ENCODE results near the gene XRN1. TPM values are rescaled to one million over a fixed set of nuclear protein-coding genes. Genes with fewer than 3 reads are reported as not detected.
"Not testable (repeated sequence)": the region's sequence is repeated elsewhere in the genome, so short reads cannot be mapped to it uniquely, and the experiment has no call there.

XRN1 gene
- total RNA-seq, 1 experiment from 2014 or later, result 205 TPM

DNA sequence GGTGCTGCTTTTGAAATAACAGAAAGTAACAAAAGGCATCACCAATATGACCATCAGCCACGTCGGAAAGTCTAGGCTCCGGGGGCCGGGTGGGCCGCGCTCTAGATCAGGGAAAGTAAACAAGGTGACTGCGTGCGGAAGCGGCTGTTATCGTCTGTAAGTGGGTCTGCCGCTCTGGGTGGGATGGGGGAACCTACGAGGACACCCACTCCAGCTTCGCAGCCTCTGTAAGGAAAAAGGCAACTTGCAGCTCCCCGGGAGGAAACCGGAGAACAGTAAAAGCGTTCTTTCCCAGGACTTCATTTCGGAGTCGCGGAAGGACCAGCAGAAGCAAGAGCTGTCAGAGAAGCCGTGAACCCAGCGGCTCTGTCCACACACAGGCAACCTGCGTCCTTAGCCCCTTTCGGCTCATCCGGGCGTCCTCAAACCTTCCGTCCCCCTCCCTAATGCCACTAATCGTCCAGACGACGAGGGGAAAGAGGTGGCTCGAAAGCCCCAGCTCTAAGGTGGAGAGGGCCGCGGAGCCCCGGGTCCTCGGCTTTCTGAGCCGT is 461 bp downstream of the XRN1 start:
- Histone ChIP-seq H3K27me3 (no peaks in the 10 kb centered on the region), H3K9me3 (replicated peaks) (no peaks in the 10 kb centered on the region), H3K27ac (peak overlapping the region; percentile 99), H3K4me3 (peak overlapping the region; percentile 91), H3K4me1 (peaks cover 17% of the 10 kb centered on the region), H3K36me3 (peaks cover 30% of the 10 kb centered on the region)
- DNase-seq, result peak; percentile 78

DNA sequence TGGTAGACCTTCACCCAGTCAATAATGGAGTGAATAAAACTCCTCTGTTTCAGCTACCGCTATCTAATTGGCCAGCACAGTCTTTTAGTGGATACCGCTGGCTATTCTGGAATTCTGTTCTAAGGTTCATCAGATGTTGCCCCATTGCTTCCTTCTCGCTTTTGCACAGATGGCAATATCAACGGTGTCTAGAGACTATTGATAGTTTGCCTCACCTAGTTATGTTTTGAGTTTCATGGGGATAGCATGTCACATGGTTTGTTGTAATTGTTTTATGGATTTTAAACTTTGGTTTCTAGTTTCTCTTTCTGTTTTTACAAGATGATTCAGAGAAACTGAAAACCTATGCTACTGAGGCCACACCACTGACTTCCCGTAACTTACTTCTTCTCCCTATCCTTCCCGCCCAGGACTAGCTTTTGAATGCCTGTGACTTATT is 2.0 kb downstream of the XRN1 start:
- Histone ChIP-seq H3K9me3 (replicated peaks) (no peaks in the 10 kb centered on the region), H3K27me3 (no peaks in the 10 kb centered on the region), H3K27ac (peak overlapping the region; percentile 99), H3K4me3 (peak overlapping the region; percentile 91), H3K36me3 (peaks cover 33% of the 10 kb centered on the region), H3K4me1 (peaks cover 18% of the 10 kb centered on the region)
- peak; percentile 38 to 81 for DNase-seq

DNA sequence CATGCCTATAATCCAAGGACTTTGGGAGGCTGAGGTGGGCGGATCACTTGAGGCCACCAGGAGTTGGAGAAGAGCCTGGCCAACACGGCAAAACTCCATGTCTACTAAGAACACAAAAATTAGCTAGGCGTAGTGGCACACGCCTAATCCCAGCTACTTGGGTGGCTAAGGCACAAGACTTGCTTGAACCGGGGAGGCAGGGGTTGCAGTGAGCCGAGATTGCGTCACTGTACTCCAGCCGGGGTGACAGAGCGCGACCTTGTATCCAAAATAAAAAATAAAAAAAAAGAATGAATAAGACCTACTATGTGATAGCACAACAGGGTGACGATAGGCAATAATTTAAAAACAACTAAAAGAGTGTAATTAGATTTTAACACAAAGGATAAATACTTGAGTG is 3.5 kb downstream of the XRN1 start:
- H3K36me3 ChIP-seq, result peaks cover 27% of the 10 kb centered on the region
- peak overlapping the region; percentile 91 for H3K4me3 ChIP-seq
- peak overlapping the region; percentile 99 for H3K27ac ChIP-seq
- H3K9me3 ChIP-seq (replicated peaks), result no peaks in the 10 kb centered on the region
- DNase-seq, result peak; percentile 87 to 88
- H3K4me1 ChIP-seq, result peaks cover 31% of the 10 kb centered on the region
- H3K27me3 ChIP-seq, result no peaks in the 10 kb centered on the region

DNA sequence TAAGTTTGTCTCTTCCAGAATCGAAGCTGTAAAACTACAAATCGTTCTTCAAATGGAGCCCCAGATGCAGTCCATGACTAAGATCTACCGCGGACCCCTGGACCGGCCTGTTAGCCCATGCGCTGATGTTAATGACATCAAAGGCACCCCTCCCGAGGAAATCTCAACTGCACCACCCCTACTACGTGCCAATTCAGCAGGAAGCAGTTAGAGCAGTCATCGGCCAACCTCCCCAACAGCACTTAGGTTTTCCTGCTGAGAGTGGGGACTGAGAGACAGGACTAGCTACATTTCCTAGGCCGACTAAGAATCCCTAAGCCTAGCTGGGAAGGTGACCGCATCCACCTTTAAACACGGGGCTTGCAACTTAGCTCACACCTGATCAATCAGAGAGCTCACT is 4.8 kb downstream of the XRN1 start:
- not testable (repeated sequence) for H3K4me3 ChIP-seq; H3K27me3 ChIP-seq; H3K9me3 ChIP-seq (replicated peaks); DNase-seq
- H3K27ac ChIP-seq, result peak overlapping the region; percentile 99
- peaks cover 25% of the 10 kb centered on the region for H3K36me3 ChIP-seq
- peaks cover 31% of the 10 kb centered on the region for H3K4me1 ChIP-seq

DNA sequence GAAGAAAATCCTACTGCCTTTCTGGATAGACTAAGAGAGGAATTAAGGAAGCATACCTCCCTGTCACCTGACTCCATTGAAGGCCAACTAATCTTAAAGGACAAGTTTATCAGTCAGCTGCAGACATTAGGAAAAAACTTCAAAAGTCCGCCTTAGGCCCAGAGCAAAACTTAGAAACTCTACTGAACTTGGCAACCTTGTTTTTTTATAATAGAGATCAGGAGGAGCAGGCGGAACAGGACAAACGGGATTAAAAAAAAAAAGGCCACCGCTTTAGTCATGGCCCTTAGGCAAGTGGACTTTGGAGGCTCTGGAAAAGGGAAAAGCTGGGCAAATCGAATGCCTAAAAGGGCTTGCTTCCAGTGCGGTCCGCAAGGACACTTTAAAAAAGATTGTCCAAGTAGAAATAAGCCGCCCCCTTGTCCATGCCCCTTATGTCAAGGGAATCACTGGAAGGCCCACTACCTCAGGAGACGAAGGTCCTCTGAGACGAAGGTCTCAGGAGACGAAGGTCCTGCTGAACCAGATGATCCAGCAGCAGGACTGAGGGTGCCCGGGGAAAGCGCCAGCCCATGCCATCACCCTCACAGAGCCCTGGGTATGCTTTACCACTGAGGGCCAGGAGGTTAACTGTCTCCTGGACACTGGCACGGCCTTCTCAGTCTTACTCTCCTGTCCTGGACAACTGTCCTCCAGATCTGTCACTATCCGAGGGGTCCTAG is 8.2 kb downstream of the XRN1 start:
- Histone ChIP-seq H3K36me3 (peaks cover 34% of the 10 kb centered on the region), H3K4me1 (peaks cover 37% of the 10 kb centered on the region), H3K27ac (peak overlapping the region; percentile 99)
- not testable (repeated sequence) for DNase-seq; H3K27me3 ChIP-seq; H3K4me3 ChIP-seq; H3K9me3 ChIP-seq (replicated peaks)

DNA sequence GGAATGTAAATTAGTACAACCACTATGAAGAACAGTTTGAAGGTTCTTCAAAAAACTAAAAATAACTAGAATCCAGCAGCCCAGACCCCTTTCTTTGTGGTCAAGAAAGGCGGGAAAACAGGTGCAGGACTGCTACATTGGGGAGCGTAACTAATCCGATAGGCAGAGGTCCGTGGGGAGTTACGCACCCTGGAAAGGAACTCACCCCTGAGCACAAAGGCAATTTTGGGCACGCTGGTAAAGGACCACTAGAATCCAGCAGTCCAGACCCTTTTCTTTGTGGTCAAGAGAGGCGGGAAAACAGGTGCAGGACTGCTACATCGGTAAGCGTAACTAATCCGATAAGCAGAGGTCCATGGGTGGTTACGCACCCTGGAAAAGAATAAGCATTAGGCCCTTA is 9.7 kb downstream of the XRN1 start:
- Histone ChIP-seq H3K27ac (peak overlapping the region; percentile 99), H3K4me3 (peak overlapping the region; percentile 58), H3K4me1 (peaks cover 34% of the 10 kb centered on the region), H3K36me3 (peaks cover 42% of the 10 kb centered on the region)
- DNase-seq, result peak; percentile 99 to 100
- not testable (repeated sequence) for H3K9me3 ChIP-seq (replicated peaks); H3K27me3 ChIP-seq

DNA sequence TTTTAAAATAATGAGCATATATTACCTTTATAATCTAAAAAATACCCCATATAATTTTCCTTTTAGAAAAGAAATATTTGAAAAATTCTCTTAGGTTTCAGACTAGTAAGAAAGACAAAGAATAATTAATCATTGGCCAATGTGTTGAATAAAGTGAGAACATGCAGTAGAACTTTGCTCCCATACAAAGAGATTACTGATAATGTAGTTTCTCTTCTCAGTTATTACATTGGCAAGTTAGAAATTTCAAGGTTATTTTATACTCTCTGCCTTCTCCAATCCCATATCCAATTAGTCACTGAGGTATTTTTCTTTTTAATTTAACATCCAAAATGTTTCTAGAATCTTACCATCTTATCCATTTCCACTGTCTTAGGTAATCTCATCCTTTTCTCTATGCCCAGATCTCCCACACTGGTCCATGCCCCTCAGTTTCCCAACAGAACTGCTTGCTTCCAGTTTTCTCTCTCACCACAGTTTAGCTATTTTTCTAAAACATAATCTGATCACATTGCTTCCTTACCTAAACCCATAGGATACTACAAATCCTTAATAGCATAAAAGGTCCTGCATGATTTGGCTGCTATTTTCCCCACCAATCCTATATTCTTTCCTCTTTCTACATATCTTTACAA is 10.8 kb downstream of the XRN1 start:
- Histone ChIP-seq H3K9me3 (replicated peaks) (no peaks in the 10 kb centered on the region), H3K36me3 (peaks cover 46% of the 10 kb centered on the region), H3K4me3 (peak overlapping the region; percentile 58), H3K4me1 (peaks cover 43% of the 10 kb centered on the region), H3K27me3 (no peaks in the 10 kb centered on the region), H3K27ac (peak overlapping the region; percentile 99)
- DNase-seq, result peak in 1 of 2 experiments; percentile 63

DNA sequence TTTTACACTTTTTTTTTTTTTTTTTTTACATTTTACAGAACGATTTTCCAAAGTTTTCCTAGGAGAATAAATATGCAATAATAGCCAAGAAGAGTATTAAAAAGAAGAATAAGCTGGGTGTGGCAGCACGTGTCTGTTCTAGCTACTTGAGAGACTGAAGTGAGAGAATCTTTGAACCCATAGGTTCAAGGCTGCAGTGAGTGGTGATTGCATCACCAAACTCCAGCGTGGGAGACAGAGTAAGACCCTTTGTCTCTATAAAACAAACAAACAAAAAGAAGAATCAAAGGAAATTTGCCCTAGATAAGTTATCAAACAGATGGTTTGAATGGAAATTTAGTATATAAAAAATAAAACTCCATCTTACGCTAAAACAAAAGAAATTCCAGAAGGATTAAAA is 13.3 kb downstream of the XRN1 start:
- Histone ChIP-seq H3K9me3 (replicated peaks) (no peaks in the 10 kb centered on the region), H3K36me3 (peaks cover 63% of the 10 kb centered on the region), H3K27me3 (no peaks in the 10 kb centered on the region), H3K4me1 (peaks cover 29% of the 10 kb centered on the region), H3K4me3 (no peak overlapping the region), H3K27ac (no peak overlapping the region)
- DNase-seq, result no peak

DNA sequence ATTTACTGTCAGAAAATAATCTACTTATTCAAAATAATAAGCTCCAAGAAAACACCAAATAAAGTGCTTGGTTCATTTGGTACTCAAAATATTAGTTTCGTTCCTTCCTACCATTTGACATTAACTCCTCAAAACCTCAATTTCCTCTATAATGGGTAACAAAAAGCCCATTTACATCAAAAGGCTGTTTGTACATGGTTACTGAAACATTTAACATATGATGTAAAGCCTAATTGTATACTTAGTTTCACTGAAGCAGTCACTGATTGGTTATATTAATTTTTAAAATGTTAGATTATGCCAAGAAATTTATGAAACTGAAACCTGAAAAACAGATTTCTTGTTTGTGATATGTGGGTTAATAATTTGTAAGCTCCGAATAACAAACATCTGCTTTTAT is 14.7 kb downstream of the XRN1 start:
- H3K27me3 ChIP-seq, result no peaks in the 10 kb centered on the region
- H3K36me3 ChIP-seq, result peaks cover 75% of the 10 kb centered on the region
- H3K4me1 ChIP-seq, result peaks cover 22% of the 10 kb centered on the region

DNA sequence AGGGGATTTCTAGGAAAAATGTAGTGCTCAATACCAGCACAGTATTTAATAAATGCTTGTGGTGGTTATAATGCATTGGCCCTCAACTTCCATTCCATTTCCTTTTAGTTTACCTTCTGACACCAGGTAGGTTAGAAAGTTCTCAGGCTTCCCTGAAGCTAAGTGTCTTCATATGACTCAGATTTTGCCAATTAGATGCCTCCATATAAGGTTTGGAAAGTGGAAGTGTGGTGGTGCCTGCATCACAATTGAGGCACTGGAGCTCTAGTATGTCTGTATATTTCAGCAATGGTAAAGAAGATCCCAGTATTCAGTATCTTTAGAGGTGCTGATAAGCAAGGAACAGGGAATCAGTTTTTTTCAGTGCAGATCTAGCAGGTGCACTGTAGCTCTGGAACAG is 18.3 kb downstream of the XRN1 start:
- H3K27ac ChIP-seq, result no peak overlapping the region
- H3K9me3 ChIP-seq (replicated peaks), result no peaks in the 10 kb centered on the region
- no peak overlapping the region for H3K4me3 ChIP-seq
- no peak for DNase-seq
- no peaks in the 10 kb centered on the region for H3K27me3 ChIP-seq
- peaks cover 25% of the 10 kb centered on the region for H3K4me1 ChIP-seq
- peaks cover 89% of the 10 kb centered on the region for H3K36me3 ChIP-seq

More for the DNA sequence above, 14.7 kb downstream of the XRN1 start:
- Histone ChIP-seq H3K4me3 (no peak overlapping the region), H3K27ac (no peak overlapping the region), H3K9me3 (replicated peaks) (no peaks in the 10 kb centered on the region)
- no peak for DNase-seq

DNA sequence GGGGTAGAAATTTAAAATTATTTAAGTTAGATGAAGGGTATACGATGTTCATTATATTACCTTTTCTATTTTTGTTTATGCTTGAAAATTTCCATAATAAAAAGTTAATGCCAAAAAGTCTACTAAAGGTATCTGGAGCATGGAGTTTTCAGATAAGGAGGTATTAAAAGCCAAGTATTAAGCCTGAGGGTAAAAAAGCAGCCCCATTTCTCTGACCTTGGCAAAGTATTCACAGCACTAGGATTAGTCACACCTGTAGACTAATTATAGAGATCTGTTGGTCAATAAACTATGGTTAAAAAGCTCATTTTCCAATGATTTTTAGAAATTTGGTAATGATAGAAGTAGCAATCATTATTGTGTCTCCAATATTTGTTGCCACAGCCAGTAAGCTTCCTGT is 23.1 kb downstream of the XRN1 start:
- Histone ChIP-seq H3K27ac (no peak overlapping the region), H3K9me3 (replicated peaks) (no peaks in the 10 kb centered on the region), H3K36me3 (peaks cover 93% of the 10 kb centered on the region), H3K4me3 (no peak overlapping the region), H3K4me1 (peaks cover 9% of the 10 kb centered on the region; the same call in 1 of the 2 replicates), H3K27me3 (no peaks in the 10 kb centered on the region)
- no peak for DNase-seq

DNA sequence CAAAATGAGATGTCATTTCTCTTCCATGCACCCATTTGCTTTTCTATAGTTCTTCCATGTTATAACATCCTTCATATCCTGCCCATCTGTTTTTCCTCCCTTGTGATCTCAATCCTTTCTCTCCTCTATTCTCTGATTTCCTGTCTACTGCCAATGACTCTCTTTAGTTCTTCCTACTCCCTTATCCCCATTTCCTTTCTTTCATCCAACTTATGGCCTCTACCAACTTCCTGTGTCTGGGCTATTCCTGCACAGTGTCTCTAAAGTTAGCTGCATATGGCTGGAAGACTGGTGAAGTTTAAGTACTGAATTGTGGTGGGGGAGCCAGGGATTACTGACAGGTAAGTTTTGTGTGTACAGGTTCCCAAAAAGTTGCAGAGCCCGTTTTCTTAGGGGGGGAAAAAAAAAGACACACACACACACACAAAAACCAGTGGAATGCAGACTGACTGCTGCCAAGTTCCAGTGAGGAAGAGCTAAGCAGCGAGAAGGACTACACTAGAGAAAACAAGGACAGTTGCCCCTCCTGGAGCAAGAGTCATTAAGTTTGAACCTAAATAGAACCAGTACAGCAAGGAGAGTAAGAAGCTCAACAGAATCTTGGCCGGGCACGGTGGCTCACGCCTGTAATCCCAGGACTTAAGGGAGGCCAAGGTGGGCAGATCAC is 28.8 kb downstream of the XRN1 start:
- peaks cover 97% of the 10 kb centered on the region for H3K36me3 ChIP-seq
- H3K27me3 ChIP-seq, result no peaks in the 10 kb centered on the region
- H3K4me3 ChIP-seq, result no peak overlapping the region
- no peak for DNase-seq
- no peak overlapping the region for H3K27ac ChIP-seq
- H3K4me1 ChIP-seq, result no peaks in the 10 kb centered on the region
- no peaks in the 10 kb centered on the region for H3K9me3 ChIP-seq (replicated peaks)

DNA sequence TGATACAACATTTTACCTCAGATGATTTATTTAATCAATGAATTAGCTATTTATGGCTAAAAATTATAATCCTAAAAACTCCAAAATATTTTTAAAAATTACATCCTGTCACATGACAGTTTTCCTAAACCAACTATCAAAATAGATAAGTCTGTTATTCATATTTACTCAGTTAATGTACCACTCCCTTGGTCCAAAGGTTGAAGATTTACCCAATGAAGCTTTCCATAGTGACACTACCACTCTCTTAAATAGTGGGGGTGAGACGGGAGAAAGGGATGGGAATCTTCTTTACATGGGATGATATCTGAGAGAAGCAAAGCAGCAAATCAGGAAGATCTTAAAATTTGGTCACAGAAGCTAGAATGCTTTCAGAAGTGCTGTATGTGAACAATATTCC is 30.5 kb downstream of the XRN1 start:
- H3K9me3 ChIP-seq (replicated peaks), result no peaks in the 10 kb centered on the region
- no peak for DNase-seq
- H3K27me3 ChIP-seq, result no peaks in the 10 kb centered on the region
- H3K36me3 ChIP-seq, result peaks cover 98% of the 10 kb centered on the region
- H3K27ac ChIP-seq, result no peak overlapping the region
- H3K4me1 ChIP-seq, result no peaks in the 10 kb centered on the region
- no peak overlapping the region for H3K4me3 ChIP-seq

DNA sequence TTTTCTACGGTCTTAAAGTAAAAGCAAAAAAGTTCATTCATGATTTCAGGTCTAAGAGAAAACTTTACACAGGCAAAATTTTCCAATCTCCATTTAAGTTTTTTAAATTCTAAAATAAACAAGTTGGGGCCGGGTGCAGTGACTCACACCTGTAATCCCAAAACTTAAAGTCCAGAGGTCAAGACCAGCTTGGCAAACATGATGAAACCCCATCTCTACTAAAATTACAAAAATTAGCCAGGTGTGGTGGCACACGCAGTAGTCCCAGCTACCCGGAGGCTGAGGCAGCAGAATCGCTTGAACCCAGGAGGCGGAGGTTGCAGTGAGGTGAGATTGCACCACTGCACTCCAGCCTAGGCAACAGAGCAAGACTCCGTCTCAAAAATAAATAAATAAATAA is 47.3 kb downstream of the XRN1 start:
- H3K27me3 ChIP-seq; H3K27ac ChIP-seq; H3K4me1 ChIP-seq; DNase-seq; H3K9me3 ChIP-seq (replicated peaks); H3K4me3 ChIP-seq: not testable (repeated sequence)
- peaks cover 100% of the 10 kb centered on the region for H3K36me3 ChIP-seq

All from SJCRH30 (cell line).